HG03354 (cell line): ENCODE measurements around the gene SENP8.
A peak's percentile ranks its signal among the peaks of the same experiment; 100 is the strongest.

Experiments used
- ATAC-seq: cut with Tn5 transposase; IDR thresholded peaks from one replicate; pipeline ENCODE4 v1.9.1; 2021; ENCODE audit warnings: mild to moderate bottlenecking; ENCODE audit not compliant: unreplicated experiment, poor library complexity, severe bottlenecking

Gene SENP8

GRCh38 chr15:72112116-72112515, 6.1 kb upstream of the SENP8 start:
- no peak for ATAC-seq

GRCh38 chr15:72112805-72113204, 5.4 kb upstream of the SENP8 start:
- ATAC-seq, result no peak

DNA sequence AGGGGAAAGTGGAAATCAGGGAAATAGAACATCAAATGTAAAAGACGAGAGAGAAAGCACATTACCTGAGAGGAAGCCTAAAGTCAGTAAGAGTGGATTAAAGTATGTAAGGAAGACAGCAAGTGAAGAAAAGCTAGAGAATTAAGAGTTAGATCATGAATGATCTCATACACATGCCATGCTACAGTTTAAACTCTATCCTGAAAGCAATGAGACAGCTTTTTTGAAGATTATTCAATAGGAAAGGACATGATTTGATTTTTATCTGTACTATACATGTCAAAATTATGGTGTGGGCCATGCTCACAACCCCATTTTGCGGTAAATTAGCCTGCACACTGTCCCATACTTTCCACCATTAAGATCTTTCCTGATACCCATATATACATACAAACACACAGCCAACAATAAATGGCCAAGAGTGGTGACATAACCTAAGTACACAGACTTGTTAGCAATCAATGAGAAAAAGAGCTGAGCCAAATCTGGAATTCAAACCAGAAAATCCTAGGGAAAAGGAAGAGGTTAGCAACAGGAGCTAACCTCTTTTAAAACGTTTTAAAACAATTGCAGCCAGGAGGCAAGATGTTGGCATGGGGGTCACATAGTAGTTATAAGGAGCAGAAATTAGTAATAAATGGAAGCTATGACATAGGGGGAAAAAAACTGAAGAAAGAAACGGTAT, 4.7 kb upstream of the SENP8 start:
- ATAC-seq, result no peak

- ATAC-seq, result peak; percentile 1
Measured at GRCh38 chr15:72116731-72117485, 1.3 kb upstream of the SENP8 start.

GRCh38 chr15:72117486-72118016, 652 bp upstream of the SENP8 start:
- peak; percentile 75 for ATAC-seq

DNA sequence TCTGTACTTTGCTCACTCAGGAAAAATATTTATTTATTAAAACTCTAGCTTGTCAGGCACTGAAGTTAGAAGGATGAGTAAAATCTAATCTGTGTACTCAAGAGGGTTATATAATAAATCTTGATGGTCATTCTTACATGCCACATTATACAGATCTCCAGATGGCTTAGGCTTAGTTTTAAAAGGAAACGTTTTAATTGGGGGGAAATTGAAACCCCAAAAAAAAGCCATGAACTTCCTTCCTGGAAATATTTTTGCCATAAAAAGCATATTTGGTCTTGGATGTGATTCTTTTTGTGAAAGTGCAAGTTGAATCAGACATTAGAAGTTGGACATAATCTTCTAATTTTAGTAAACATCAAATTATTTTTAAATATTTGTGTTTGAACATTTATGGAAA, 6.0 kb downstream of the SENP8 start:
- no peak for ATAC-seq

DNA sequence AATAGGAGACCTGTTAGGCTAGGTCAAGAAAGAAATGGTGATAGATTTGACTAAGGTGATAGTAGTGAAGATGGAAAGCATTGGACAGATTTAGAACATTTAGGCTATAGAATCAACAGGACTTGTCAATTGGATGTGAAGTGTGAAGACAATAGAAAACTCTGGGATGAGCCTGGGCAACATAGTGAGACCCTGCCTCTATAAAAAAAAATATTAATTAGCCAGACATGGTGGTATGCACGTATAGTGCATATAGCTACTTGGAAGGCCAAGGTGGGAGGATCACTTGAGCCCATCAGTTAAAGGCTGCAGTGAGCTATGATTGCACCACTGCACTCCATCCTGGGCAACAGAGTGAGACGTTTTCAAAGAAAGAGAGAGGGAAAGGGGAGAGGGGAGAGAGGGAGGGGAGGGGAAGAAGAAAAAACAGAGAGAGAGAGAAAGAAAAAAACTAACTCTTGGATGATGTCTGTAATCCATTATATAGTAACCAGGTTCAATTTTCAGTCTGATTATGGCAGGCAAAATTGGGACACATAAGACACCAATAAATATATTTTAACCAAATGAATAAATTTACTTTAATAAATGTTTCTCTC, 9.6 kb downstream of the SENP8 start:
- ATAC-seq, result no peak

- ATAC-seq, result no peak
Measured at GRCh38 chr15:72128359-72128758, 10.2 kb downstream of the SENP8 start.

DNA sequence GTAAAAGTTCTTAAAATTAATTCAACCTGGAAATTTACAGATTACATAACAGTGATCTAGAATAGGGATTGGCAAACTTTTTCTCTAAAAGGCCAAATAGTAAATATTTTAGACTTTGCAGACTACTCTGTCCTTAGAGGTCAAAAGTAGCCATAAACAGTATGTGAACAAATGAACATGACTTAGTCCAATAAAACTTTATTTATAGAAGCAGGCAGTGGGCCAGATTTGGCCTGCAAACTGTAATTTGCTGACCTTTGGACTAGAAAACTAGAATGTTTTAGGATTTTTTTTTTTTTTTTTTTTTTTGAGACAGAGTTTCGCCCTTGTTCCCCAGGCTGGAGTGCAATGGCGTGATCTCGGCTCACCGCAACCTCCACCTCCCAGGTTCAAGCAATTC, 12.1 kb downstream of the SENP8 start:
- no peak for ATAC-seq

DNA sequence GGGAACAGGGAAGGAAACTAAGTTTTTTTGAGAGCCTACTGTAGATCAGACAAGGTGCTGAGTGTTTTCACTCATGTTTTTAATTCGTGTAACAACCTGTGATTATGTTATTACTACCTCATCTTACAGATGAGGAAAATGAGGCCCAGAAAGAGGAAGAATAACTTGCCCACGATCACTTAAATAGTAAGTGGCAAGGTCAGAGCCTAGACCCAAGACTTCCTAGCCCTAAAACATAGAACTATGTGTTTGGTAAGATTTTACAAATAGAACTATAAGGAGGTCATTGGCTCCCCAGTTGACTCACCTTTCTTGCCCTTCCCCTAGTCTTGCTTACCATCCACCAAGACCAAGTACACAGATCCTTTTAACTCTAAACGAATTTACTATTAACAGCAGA, 13.7 kb downstream of the SENP8 start:
- ATAC-seq, result no peak

DNA sequence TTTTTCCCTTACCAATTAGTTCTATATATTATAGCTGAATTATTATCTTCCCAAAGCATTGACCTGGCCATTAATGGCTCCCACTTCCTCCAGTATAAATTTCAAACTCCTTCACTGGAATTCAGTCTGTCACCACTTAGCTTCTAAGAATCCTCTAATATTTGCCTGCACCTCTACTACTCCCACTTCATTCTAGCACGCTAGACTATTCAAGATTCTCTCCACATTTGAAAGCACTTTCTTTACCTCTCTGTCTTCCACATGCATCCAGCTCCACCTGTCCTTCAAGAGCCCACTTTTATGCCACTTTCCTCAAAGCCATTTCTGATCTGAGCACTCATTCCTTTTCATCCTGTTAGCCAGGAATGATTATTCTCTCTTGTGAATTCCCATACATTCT, 15.0 kb downstream of the SENP8 start:
- no peak for ATAC-seq

DNA sequence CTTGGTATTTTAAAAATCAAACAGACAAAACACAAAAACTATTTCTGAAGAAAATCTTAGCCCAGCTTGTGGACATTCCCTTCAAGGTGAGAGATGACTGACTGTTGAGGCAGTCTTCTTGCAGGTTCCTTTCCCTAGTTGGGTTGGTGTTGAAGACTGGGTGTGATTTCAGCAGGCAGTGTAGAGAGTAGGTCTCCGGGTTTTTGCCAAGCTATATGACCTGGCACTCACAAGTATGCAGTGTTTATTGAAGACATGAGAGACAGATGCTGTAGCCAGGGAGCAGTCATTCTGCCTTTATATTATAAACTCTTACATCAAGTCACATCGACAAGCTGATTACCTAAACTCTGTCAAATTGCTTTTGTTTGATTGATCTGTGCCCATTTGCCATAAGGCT, 17.5 kb downstream of the SENP8 start:
- no peak for ATAC-seq

GRCh38 chr15:72136170-72137051, 18.2 kb downstream of the SENP8 start:
- no peak for ATAC-seq

DNA sequence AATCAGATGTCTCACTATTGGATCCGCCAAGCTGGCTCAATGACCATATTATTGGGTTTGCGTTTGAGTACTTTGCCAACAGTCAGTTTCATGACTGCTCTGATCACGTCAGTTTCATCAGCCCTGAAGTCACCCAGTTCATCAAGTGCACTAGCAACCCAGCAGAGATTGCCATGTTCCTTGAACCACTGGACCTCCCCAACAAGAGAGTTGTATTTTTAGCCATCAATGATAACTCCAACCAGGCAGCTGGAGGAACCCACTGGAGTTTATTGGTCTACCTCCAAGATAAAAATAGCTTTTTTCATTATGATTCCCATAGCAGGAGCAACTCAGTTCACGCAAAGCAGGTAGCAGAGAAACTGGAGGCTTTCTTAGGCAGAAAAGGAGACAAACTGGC, 21.5 kb downstream of the SENP8 start:
- ATAC-seq, result no peak

- no peak for ATAC-seq
Measured at GRCh38 chr15:72140088-72140487, 21.9 kb downstream of the SENP8 start.

DNA sequence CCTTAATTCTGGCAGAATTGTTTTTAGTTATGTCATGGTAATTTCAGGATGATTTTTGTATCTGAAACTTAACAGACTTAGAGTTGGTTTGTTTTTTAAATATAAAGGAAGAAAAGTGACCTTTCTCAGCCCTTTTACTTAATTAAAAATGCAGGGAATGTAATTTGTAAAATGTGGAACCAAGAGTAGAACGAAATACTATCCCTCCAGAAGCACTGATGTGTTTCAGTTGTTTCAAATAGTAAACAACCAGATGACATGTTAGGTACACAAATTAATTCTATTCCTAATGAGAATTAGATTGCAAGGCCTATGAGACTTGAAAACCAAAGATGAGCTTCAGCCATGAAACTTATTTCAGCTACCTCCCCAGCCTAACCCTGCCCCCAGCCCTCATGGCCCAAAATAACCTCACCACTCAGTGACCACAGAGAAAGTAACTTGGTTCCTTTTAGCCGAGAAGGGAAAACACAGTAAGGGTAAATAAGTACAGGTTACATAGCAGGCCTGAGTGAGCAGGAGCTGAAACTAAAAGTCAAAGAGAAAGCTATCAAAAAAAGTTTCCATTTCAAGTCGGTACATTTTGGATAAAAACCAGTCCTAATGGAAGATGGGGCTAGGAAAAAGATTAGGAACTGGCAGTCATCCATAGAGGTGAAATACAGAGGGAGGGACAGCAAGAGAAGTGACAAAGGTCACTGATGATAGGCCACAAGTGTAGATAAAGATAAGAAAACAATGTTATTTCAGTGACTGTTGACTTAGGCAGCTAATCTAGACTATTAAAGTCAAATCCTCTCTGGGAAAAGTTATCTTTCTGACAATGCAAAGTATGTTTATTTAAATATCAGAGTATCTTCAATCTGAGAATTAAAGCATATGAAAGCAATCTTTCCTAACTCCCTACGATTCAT, 23.2 kb downstream of the SENP8 start:
- peak; percentile 100 for ATAC-seq

GRCh38 chr15:72146221-72146620, 28.0 kb downstream of the SENP8 start:
- no peak for ATAC-seq

DNA sequence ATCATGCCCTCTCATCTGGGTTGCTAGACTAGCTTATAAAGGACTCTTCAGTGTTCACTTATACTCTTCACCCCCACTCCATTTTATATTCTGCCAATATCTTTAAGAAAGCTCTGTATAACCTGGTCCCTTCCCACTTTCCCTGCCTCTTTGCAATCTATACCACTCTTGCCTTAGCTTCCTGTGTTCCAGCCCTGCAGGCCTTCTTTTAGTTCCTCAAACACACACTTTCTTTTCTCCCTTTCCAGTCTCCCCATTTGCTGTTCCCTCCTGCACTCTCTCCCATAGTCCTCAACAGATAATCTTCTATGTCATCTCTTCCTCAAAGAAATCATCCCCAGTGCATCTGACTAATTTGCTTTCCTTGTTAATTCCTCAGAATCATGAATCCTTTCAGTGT, 28.7 kb downstream of the SENP8 start:
- ATAC-seq, result no peak

- no peak for ATAC-seq
Measured at GRCh38 chr15:72147418-72147817, 29.2 kb downstream of the SENP8 start.
